GM18520 (cell line): ENCODE measurements around the gene APOBEC3H.
A peak's percentile ranks its signal among the peaks of the same experiment; 100 is the strongest.

Experiments used
- ATAC-seq: cut with Tn5 transposase; IDR thresholded peaks from one replicate; pipeline ENCODE4 v1.9.1; 2021; ENCODE audit not compliant: unreplicated experiment

The APOBEC3H gene

DNA sequence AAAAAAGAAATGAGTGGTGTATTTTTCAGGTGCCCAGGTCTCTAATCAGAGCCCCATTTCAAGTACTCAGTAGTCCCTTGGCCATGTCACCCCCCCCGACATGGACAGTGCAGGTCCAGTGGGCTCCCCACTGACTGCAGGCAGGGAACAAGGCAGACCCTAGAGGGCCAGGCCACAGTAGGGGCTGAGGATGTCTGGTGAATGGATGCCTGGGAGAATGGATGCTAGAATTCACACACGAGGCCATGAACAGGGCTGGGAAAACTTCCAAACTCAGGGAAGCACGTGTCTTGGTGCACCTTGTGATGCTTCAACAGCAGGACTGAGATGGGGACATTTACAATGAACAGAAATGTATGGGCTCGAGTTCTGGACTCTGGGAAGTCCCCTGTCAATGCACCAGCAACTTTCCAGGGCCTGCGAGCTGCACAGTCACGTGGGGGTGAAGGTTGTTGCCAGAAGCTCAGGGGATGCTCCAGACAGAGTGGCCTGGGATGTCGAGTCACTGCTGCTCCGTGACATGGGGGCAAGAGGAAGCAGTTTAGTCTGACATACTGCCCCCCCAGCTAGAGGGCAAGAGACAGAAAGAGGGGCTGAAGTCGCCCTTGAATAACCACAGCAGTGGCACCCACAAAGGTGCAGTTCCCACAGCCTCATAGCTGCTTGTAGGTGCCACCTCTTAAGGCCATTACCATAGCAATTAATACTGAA lies 16.8 kb upstream of the APOBEC3H start:
- no peak for ATAC-seq

- no peak for ATAC-seq
These were observed 16.0 kb upstream of the APOBEC3H start for GRCh38 chr22:39081016-39081415.

- ATAC-seq: no peak
These were observed 15.4 kb upstream of the APOBEC3H start for GRCh38 chr22:39081598-39081997.

DNA sequence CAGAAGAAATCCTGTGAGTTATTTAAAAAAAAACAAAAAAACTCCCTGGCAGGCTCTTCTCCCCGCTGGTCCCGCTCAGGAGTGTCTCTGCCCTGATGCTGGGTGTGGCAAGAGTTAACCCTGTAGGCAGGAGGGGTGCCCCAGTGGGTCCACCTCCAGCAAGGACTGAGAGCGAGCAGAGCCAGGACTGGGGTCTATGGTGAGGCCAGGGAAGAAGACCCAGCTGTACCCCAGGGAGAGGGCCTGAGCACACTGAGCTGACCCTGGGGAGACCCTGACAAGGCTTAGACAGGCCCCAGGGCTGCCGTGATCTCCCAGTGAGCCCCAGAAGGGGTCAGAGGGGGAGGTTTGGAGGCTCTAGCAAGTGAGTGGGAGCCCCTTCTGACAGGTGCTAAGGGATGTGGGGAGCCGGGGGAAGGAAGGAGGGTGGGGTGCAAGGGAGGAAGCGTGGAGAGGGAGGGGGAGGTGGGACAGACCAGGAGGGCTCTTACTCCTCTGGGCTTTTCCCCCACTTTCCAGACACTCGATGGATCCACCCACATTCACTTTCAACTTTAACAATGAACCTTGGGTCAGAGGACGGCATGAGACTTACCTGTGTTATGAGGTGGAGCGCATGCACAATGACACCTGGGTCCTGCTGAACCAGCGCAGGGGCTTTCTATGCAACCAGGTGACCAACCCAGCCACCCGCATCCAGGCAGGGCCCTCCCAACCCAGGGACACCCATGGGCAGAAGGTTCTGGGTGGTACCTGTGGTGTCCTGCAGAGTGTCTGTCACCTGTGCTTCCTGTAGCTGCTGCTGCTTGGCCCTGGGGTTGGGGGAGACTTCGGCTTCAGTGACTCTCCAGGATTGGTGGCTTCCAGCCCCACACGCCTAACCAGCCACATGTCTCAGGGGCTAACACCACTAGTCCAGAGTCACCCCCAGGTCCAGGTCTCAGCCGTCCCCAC lies 13.6 kb upstream of the APOBEC3H start:
- no peak for ATAC-seq

- ATAC-seq: no peak
These were observed 12.4 kb upstream of the APOBEC3H start for GRCh38 chr22:39084666-39085065.

- no peak for ATAC-seq
These were observed 9.9 kb upstream of the APOBEC3H start for GRCh38 chr22:39087098-39087497.

DNA sequence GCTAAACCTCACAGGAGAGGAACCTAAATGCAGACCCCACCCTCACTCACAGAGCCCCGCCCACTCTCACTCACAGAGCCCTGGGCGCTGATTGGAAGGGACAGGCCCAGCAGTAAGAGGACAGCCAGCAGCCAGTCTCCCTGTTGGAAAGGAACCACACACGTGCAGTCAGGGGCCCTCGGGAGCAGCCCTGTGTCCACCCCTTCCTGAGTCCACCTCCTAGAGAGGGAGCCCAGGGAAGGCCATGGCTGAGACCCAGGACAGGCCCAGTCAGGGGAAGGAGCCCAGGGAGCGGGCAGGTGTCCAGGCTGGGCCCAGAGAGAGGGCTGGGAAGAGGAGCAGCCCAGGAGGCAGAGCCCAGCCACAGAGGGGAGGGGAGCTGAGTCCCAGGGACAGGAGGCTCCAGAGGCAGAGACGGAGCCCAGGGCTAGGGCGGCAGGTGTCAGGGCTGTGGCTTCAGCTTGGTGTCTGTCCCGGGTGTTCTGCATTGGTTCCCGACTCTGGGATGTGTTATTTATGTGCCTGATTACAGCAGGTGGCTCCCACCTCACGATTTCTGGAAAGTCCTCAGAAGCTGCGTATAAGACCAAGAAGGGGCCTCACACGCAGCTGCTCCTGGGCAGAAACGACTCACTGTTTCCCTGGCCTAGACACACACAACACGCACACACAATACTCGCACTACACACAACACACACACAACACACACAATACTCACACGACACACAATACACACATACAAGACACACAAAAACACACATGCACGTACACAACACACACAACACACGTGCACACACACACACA lies 9.0 kb upstream of the APOBEC3H start:
- ATAC-seq: no peak

DNA sequence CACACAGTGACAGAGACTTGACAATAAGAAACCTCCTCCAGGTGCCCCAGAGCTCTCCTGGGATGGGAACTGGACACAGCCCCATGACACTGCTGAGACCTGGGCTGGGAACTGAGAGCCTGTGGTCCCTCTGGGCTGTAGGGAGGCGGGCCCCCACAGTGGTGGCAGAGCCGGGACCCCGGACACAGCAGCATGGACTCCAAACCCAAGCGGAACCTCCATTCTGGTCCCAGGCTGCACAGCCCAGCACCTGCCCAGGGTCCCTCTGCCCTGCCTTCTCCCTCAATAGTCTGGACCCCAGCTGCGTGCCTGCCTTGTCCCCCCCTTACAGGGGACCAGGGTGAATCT lies 8.4 kb upstream of the APOBEC3H start:
- no peak for ATAC-seq

GRCh38 chr22:39089928-39090327 lies 7.1 kb upstream of the APOBEC3H start:
- no peak for ATAC-seq

DNA sequence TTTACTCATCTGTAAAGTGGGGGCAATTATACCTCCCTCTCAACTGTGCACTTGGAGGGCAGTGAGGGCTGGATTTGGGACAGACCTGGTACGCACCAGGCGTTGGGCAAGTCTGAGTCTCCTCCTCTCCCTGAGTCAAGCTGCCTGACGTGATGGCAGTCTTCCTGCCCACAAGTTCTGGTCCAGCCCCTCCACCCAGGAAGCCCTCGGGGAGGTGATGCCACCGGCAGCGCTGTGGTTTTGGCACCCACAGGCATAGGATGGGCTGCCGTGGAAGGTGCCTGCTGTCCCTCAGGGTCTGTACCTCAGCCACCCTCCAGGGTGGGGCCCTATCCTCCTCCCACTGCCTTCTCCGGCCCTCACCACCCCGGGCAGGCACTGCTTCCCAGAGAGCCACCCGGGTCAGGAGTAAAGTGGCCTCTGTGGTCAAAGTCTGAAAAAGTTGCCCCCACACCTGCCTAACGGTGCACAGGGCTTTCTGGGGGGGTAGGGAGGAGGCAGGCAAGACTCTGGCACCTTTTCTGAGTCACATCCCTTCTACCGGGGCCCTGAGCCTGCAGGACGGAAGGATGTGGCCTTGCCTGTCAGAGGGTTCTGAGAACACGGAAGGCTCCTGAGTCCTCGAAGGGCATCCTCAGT lies 6.5 kb upstream of the APOBEC3H start:
- peak; percentile 34 for ATAC-seq

DNA sequence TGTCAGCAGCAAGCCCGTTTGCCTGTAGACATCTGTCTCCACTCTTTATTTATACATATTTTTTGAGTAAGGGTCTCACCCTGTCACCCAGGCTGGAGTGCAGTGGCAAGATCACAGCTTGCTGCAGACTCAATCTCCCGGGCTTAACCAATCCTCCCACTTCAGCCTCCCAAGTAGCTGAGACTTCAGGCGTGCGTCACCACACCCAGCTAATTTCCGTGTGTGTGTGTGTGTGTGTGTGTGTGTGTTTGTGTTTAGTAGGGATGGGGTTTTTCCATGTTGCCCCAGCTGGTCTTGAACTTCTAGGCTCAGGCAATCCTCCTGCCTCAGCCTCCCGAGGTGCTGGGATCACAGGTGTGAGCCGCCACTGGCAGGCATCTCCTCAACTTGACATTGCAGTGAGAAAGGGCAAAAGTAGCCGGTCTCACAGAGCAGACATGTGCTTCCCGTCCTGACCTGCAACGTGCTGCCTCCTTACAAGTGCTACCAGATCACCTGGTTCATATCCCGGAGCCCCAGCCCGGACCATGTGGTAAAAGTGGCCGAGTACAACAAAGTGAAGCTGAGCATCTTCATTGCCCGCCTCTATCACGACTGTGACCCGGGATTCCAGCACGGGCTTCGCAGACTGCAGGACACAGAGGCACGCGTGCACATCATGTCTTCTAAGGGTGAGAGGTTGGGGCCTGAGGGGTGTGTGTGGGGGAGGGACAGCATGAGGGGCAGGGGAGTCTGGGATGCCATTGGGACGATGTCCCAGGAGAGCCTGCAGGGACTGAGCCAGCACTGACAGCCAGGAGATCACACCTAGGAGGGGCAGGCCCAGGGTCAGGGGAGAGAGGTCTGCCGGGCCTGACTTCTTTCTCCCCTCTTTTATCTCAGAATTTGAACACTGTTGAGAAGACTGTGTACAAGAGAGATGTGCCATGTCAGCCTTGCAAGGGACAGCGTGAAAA lies 5.6 kb upstream of the APOBEC3H start:
- ATAC-seq: no peak

- ATAC-seq: no peak
These were observed 4.8 kb upstream of the APOBEC3H start for GRCh38 chr22:39092111-39092862.

- no peak for ATAC-seq
These were observed 2.2 kb upstream of the APOBEC3H start for GRCh38 chr22:39094717-39095389.

DNA sequence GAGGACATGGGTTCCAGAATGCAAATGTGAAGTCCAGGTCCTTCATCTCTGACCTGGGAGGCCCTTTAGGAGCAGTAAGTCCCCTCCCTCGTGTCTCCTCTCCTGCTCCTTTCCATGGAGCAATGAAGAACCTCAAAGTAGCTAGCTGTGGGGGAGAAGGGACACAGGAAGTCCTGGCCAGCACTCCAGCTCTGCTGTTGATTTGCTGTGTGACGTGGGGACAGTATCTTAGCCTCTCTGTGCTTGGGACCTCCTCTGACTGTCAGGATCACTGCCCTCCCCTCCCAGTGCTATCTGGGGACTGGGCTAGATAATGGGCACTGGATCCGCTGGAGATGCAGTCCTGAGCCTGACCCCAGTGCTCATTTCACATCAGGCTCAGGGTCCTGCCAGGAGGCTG lies 1.1 kb upstream of the APOBEC3H start:
- no peak for ATAC-seq

DNA sequence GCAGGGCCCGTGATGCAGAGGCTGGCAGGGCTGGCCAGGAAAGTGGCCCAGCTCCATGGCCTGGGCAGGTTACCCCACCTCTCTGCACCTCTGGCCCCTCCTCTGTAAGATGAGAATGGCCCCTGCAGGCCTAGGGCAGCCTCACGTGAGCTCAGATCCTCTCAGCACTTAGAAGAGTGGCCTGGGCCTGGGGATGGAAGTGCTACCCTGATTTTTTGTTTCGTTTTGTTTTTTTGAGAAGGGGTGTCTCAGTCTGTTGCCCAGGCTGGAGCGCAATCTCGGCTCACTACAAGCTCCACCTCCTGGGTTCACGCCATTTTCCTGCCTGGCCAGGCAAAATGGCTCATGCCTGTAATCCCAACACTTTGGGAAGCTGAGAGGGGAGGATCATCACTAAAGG lies 982 bp downstream of the APOBEC3H start:
- no peak for ATAC-seq

DNA sequence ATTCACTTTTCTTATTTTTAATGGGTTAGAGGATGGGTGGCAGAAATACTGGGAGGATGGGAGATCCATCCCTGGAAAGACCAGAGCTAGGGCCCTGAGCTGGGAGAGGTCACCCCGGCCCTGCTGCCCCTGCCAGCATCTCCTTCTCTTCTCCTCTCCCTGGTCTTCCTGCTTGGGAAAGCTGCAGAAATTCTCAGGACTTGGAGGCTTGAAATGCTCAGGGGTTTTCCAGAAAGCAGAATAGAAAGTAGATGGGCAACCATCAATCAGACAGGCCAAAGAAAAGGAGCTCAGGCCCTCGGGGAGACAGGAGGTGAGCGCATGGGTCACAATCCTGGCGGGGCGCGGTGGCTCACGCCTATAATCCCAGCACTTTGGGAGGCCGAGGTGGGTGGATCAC lies 1.5 kb downstream of the APOBEC3H start:
- no peak for ATAC-seq

DNA sequence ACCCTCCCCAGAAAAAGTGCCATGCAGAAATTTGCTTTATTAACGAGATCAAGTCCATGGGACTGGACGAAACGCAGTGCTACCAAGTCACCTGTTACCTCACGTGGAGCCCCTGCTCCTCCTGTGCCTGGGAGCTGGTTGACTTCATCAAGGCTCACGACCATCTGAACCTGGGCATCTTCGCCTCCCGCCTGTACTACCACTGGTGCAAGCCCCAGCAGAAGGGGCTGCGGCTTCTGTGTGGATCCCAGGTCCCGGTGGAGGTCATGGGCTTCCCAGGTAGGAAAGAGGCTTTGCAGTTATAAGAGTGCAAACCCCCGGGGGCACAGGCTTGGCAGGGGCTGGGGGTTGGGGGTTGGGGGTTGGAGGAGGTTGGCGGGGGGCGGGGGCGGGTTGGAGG lies 4.2 kb downstream of the APOBEC3H start:
- no peak for ATAC-seq

DNA sequence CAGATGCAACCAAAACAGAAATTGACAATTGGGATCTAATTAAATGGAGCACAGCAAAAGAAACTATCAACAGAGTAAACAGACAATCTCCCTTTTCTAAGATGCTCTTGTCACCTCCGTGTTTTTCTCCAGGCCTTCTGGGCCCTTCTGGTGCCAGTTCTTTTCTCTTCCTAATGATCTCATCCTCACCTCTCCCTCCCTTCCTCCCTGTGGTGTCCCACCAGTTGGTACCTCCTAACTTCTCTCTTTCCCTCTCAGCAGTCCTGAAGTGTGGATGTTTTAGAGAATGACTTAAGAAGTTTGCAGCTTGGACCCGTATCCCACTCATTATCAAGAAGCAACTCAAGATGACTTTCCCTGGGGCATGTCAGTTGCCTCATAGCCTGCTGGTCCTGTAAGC lies 6.4 kb downstream of the APOBEC3H start:
- ATAC-seq: no peak

DNA sequence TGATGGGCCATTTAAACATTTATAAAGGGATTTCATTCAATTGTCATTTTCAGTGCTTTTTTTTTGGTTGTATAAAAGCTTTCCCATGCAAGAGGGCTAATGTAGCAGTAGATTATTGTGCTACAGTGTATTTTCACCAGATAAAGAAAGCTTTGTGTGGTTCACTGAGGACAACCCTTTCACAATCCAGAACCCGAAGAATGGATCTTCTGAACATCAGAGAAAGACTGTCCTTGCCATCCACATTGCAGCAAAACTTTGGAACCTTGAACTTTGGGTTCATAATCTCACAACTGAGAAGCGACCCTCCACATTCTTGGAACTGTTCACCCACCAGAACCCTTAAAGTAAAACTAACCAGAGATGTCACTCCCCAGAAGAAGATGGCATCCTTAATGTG lies 9.3 kb downstream of the APOBEC3H start:
- ATAC-seq: no peak
